Inferior parietal cortex (tissue), 1 donor: ENCODE results near the gene RNF11.

Experiments
- DNase-seq: peaks from one replicate; pipeline ENCODE4 v3.0.0-alpha.2; 2016; ENCODE audit errors: extremely low spot score

The RNF11 gene

GRCh38 chr1:51313268-51313852, 77.3 kb downstream of the RNF11 start:
- no peak for DNase-seq

GRCh38 chr1:51313961-51314777, 78.1 kb downstream of the RNF11 start:
- DNase-seq: no peak

DNA sequence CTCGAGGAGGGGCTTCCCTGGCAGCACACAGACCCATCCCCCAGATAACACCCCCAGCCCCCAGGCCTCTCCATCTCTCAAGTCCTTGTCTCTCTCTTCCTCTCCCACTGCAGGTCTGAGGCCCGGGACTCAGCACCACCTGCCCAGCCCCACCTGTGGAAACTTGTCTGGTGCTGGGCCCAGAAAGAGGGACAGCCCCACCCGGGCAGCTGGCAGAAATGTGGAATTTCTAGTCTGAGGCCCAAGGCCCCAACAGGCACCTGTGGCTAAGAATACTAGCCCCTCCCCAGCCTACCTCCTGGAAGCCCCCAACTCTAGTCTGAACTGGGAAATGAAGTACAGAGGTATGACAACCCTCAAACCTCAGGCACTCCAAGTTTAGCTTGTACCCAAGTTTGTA, 78.9 kb downstream of the RNF11 start:
- DNase-seq: no peak

DNA sequence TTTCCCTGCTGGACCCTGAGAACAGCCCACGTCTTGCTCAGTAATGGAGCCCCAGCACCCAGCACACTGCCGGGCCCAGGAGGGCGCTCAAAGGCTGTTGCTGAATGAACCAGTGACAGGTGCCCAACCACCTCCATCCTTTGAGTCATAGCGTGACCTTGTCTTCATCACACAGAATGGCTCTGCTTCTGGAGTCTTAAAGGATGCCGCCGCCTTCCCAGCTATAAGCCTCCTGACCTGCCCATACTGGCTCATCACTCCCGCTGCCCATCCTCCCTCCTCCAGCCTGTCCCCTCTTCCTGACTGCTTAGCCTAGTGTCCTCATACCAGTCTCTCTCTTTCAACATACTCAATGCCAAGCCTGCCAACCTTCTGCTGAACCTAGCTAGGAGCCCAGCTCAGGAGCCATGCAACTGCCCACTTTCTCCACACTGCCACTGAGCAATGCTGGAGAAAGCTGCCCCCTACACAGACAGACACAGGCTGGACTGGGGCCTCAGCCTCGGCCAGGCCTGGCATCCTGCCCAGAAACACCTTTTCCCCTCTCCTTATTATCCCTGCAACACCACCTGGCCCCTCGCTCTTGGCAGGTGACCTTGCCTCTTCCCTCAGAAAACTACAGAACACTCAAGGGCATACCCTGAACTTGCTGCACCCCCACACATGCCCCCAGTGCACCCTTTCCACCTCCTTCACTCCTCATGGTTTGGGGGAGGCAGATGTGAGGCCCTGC, 80.2 kb downstream of the RNF11 start:
- no peak for DNase-seq

DNA sequence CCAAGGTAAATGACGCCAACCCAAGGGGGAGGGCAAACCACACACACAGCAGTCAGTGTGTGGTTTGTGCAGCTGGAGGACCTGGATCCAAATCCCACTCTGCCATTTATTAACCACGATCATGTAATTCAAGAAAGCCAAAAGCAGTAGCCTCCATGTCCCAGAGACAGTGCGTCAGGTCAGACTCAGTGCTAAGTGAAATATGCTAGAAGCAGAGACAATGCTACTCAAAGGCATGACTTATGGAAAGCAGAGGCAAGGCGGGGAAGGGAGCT, 80.7 kb downstream of the RNF11 start:
- no peak for DNase-seq

- no peak for DNase-seq
Measured at GRCh38 chr1:51317798-51318197, 81.7 kb downstream of the RNF11 start.

GRCh38 chr1:51320967-51321923, 85.2 kb downstream of the RNF11 start:
- DNase-seq: no peak

DNA sequence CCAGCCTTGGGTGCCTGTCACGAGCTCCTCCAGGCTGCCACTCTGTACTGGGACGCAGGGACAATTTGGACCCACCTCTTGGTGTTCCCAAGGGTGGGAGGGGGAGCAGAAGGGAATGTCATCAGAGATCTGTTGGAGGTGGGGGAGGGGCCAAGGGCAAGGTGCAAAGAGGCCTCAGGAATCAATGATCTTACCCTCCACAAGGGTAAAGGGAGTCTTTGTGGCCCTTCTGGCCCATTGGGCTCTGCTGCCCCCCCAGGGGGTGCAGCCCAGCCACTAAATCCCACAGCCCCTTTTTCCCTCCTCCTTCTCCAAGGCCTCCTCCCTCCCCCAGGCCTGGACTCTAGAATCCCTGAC, 85.8 kb downstream of the RNF11 start:
- DNase-seq: no peak

DNA sequence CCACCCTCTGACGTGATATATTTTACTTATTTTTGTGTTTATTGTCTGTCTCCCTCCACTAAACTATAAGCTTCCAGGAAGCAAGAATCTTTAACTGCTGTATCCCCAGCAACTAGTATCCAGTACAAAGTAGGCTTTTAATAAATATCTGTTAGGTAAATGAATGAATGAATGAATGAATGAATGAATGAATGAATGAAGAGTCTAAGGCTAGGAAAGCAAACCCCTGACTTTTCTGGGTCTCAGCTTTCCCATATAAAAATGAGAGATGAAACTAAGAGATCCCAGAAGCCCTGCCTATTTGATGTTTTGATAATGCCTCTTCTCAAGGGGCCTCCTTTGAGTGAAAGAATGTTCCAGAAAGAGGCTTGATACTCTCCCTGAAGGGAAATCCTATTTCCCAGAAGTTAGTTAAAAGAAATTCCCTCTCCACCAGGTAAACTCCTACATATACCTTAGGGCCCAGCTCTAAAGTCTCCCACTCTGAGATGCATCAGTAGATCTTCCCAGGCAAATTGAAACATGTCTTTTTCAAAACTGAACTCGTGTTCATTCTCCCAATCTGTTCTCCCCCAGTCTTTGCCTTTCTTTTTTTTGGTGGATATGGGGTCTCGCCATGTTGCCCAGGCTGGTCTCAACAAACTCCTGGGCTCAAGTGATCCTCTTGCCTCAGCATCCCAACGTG, 86.5 kb downstream of the RNF11 start:
- no peak for DNase-seq
